Measurements from ENCODE around the gene LIG4. TPM values are rescaled to one million over a fixed set of nuclear protein-coding genes. Genes with fewer than 3 reads are reported as not detected.

Gene LIG4
- polyA plus RNA-seq, 2 of the 4 experiments (the other 2 are of a cell fraction), result 7.5 to 10.0 TPM

DNA sequence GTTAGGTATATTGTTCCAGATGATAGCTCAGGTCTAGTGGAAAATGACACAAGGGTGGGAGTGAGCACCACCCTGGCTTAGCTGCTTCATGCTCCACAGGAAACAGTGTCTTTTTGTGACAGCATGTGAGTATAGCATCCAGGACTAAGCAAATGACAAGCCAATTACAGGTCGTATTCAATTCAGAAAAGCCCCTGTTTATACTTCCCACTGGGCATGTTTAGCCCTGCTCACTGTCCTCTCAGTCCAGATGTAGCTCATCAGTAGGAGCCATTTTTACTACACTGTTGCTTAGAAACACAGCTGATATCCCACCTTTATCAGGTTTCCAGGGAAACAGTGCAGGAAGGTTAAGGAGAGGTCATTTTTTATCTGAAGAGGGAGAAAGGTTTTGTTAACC, 10.8 kb upstream of the LIG4 start:
- no peak for ATAC-seq
- CTCF ChIA-PET, result no interaction called here

DNA sequence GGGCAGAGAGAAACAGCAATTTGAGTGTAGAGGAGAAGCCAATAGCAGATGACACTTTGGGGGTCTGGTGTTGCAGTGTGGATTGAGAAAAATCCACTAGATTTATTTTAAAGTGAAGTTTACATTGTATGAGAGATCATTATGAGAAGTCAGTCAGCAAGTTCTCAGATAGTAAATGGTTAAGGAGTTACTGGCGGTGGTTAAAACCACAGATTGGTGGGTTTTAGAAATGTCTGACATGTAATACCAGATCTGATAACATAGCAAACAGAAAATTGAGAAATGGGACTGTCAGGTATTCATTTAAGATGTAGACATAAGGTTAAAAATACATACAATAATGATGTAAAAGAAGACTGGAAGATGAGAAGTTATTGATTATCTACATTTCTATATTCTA, 10.1 kb upstream of the LIG4 start:
- ChIA-PET CTCF (no interaction called here), POLR2A (no interaction called here)
- DNase-seq (ENCODE audit: low read depth in 1 of 2, low spot score in 1 of 2) (no peak), FAIRE-seq (no peak), ATAC-seq (no peak)
- no peak overlapping the region for H3K27ac ChIP-seq
- WGBS (ENCODE audit: missing lambda C conversion rate), result 93% methylated on average over 1 of the region's 1 CpG
- TF ChIP-seq, protein P1, sequence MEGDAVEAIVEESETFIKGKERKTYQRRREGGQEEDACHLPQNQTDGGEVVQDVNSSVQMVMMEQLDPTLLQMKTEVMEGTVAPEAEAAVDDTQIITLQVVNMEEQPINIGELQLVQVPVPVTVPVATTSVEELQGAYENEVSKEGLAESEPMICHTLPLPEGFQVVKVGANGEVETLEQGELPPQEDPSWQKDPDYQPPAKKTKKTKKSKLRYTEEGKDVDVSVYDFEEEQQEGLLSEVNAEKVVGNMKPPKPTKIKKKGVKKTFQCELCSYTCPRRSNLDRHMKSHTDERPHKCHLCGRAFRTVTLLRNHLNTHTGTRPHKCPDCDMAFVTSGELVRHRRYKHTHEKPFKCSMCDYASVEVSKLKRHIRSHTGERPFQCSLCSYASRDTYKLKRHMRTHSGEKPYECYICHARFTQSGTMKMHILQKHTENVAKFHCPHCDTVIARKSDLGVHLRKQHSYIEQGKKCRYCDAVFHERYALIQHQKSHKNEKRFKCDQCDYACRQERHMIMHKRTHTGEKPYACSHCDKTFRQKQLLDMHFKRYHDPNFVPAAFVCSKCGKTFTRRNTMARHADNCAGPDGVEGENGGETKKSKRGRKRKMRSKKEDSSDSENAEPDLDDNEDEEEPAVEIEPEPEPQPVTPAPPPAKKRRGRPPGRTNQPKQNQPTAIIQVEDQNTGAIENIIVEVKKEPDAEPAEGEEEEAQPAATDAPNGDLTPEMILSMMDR (IDR thresholded peaks at IDR 0.05), result no peak
- TF ChIP-seq JUNB (IDR thresholded peaks at IDR 0.05) (no peak), TFCP2L1 (CRISPR knock-in tag; IDR thresholded peaks at IDR 0.05) (no peak), FOXS1 (CRISPR knock-in tag; IDR thresholded peaks at IDR 0.05) (no peak)
- H3K4me1 ChIP-seq, result peaks cover 8% of the 10 kb centered on the region; the same call in 2 of the 3 replicates
- H3K4me2 ChIP-seq, result no peak overlapping the region
- H3K9me3 ChIP-seq, result no peaks in the 10 kb centered on the region
- no peak overlapping the region for H3K4me3 ChIP-seq

More for the DNA sequence above, 10.8 kb upstream of the LIG4 start:
- no peak overlapping the region for H3K4me2 ChIP-seq
- no peaks in the 10 kb centered on the region for H3K9me3 ChIP-seq
- 22% methylated on average over 1 of the region's 1 CpG for WGBS (ENCODE audit: missing lambda C conversion rate)
- no peak for FAIRE-seq
- TF ChIP-seq, protein P2, sequence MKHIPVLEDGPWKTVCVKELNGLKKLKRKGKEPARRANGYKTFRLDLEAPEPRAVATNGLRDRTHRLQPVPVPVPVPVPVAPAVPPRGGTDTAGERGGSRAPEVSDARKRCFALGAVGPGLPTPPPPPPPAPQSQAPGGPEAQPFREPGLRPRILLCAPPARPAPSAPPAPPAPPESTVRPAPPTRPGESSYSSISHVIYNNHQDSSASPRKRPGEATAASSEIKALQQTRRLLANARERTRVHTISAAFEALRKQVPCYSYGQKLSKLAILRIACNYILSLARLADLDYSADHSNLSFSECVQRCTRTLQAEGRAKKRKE (CRISPR knock-in tag; IDR thresholded peaks at IDR 0.05; ENCODE audit: low read depth), result no peak
- no peak for TF ChIP-seq RNF2 (IDR thresholded peaks at IDR 0.05; ENCODE audit: borderline replicate concordance, low read depth)
- TF ChIP-seq EP300 (IDR thresholded peaks at IDR 0.05), result no peak
- TF ChIP-seq, protein P1 (IDR thresholded peaks at IDR 0.05), result no peak
- TF ChIP-seq, protein P3, sequence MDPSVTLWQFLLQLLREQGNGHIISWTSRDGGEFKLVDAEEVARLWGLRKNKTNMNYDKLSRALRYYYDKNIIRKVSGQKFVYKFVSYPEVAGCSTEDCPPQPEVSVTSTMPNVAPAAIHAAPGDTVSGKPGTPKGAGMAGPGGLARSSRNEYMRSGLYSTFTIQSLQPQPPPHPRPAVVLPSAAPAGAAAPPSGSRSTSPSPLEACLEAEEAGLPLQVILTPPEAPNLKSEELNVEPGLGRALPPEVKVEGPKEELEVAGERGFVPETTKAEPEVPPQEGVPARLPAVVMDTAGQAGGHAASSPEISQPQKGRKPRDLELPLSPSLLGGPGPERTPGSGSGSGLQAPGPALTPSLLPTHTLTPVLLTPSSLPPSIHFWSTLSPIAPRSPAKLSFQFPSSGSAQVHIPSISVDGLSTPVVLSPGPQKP (IDR thresholded peaks at IDR 0.05; ENCODE audit: low read depth, low read length), result no peak
- TF ChIP-seq CEBPB (IDR thresholded peaks at IDR 0.05), result no peak
- TF ChIP-seq MAFK (IDR thresholded peaks at IDR 0.05; ENCODE audit: partially characterized antibody), result no peak
- TF ChIP-seq, protein P4, sequence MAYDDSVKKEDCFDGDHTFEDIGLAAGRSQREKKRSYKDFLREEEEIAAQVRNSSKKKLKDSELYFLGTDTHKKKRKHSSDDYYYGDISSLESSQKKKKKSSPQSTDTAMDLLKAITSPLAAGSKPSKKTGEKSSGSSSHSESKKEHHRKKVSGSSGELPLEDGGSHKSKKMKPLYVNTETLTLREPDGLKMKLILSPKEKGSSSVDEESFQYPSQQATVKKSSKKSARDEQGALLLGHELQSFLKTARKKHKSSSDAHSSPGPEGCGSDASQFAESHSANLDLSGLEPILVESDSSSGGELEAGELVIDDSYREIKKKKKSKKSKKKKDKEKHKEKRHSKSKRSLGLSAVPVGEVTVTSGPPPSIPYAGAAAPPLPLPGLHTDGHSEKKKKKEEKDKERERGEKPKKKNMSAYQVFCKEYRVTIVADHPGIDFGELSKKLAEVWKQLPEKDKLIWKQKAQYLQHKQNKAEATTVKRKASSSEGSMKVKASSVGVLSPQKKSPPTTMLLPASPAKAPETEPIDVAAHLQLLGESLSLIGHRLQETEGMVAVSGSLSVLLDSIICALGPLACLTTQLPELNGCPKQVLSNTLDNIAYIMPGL (CRISPR knock-in tag; IDR thresholded peaks at IDR 0.05; ENCODE audit: borderline replicate concordance), result no peak
- TF ChIP-seq RCOR1 (IDR thresholded peaks at IDR 0.05; ENCODE audit: low read depth, low read length), result no peak
- TF ChIP-seq MAZ (IDR thresholded peaks at IDR 0.05; ENCODE audit: borderline replicate concordance, low read depth, low read length), result no peak
- TF ChIP-seq RAD21 (conservative IDR thresholded peaks at IDR 0.05 in 1 of 2, IDR thresholded peaks at IDR 0.05 in 1 of 2), result no peak
- TF ChIP-seq KDM5A (IDR thresholded peaks at IDR 0.05), result no peak
- no peak for TF ChIP-seq CHD2 (IDR thresholded peaks at IDR 0.05; ENCODE audit: low read length, partially characterized antibody)
- TF ChIP-seq RFX5 (IDR thresholded peaks at IDR 0.05), result no peak
- no peak for TF ChIP-seq SREBF2 (IDR thresholded peaks at IDR 0.05)
- TF ChIP-seq HOXB13 (CRISPR knock-in tag; IDR thresholded peaks at IDR 0.05; ENCODE audit: low read depth), result no peak
- no peak for TF ChIP-seq BHLHE40 (IDR thresholded peaks at IDR 0.05; ENCODE audit: low read depth, low read length)
- TF ChIP-seq CHD4 (IDR thresholded peaks at IDR 0.05; ENCODE audit: borderline replicate concordance), result no peak
- no peak for TF ChIP-seq HOXB5 (CRISPR knock-in tag; IDR thresholded peaks at IDR 0.05)
- POLR2A ChIA-PET, result no interaction called here
- no peak overlapping the region for H3K27ac ChIP-seq
- peaks cover 12% of the 10 kb centered on the region; the same call in 2 of the 3 replicates for H3K4me1 ChIP-seq
- H3K4me3 ChIP-seq, result no peak overlapping the region
- no peak for DNase-seq (ENCODE audit: low read depth in 1 of 2, low spot score in 1 of 2)

Measured in A549 (cell line).